Measurements from ENCODE around the gene VPS26C. TPM values are rescaled to one million over a fixed set of nuclear protein-coding genes. Genes with fewer than 3 reads are reported as not detected.

VPS26C gene
- polyA plus RNA-seq, 1 experiment: 45.6 TPM

DNA sequence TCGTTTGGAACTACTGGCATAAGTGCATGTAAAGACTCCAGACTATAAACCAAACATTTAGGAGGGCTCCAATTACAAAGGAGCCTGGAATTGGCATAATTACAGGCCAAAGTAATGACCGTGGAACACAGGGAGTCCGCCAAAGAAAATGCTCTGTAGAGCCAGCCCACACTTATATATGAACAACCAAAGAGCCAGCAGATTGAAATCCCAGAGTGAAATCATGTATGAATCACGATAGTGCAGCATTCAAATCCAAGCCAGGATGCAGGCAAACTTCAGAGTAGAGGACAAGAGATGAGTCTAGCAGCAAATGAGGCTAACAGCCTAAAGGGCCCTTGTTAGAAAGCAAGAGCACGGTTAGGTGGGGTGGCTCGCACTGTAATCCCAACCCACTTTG, 13.1 kb downstream of the VPS26C start:
- ChIA-PET CTCF (no interaction called here), POLR2A (no interaction called here)
- Histone ChIP-seq H3K4me3 (ENCODE audit: low read depth, low read length) (no peak overlapping the region), H3K9me3 (ENCODE audit: control insufficient read depth, insufficient read depth, low read length) (no peaks in the 10 kb centered on the region), H3K27ac (ENCODE audit: low read depth, low read length) (peak overlapping the region; percentile 49), H3K27me3 (ENCODE audit: control insufficient read depth, insufficient read depth, low read length) (no peaks in the 10 kb centered on the region)
- TF ChIP-seq CTCF (IDR thresholded peaks at IDR 0.05; ENCODE audit: low read depth, low read length): no peak
- peak; percentile 30 for DNase-seq (ENCODE audit: low read depth, low spot score)

GRCh38 chr21:37251294-37251634, 15.9 kb downstream of the VPS26C start:
- TF ChIP-seq CTCF (IDR thresholded peaks at IDR 0.05; ENCODE audit: low read depth, low read length): no peak
- Histone ChIP-seq H3K9me3 (ENCODE audit: control insufficient read depth, insufficient read depth, low read length) (no peaks in the 10 kb centered on the region), H3K27ac (ENCODE audit: low read depth, low read length) (no peak overlapping the region), H3K4me3 (ENCODE audit: low read depth, low read length) (no peak overlapping the region), H3K27me3 (ENCODE audit: control insufficient read depth, insufficient read depth, low read length) (no peaks in the 10 kb centered on the region)
- CTCF ChIA-PET: interaction anchor here (0.6 to 1.5 kb wide), 7 partner anchors 14 to 414 kb away, joined by 3 to 5 read pairs (median 4); no protein-coding TSS in a partner anchor
- POLR2A ChIA-PET: interaction anchor here (1.0 to 1.1 kb wide), 2 partner anchors 16 to 115 kb away, joined by 3 to 7 read pairs; partner anchors contain the start of genes DYRK1A and VPS26C
- DNase-seq (ENCODE audit: low read depth, low spot score): no peak

DNA sequence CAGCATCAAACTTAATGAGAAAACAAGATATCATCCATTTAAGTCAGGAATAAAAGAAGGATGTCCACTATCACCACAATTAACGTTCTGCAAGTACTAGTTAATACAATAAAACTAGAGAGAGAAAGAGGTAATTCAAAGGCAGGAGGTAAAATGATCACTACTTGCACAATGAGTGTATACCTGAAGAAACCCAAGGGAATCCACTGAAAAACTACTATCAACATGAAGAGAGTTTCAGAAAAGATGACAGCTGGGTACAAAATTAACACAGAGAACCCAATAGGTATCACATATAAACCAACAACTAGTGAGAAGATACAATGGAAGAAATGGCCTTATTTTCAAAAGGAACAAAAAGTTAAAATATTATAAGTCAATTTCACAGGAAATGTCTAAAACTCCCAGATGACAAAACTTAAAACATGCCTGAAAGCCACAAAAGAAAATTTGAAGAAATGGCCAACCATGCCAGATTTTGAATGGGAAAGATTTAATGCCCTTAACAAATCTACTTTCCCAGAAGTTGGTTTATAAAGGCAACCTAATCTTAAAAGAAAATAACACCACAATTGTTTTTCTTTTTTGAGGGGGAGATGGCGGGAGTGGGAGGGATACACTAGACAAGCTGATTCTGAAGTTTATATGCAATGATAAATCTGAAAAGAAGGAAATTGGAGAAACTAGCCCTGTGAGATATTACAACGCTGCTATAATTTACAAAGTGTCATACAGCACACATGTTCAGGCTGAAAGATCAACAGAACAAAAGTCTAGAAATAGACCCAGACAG, 17.8 kb downstream of the VPS26C start:
- TF ChIP-seq CTCF (IDR thresholded peaks at IDR 0.05; ENCODE audit: low read depth, low read length): no peak
- Histone ChIP-seq H3K4me3 (ENCODE audit: low read depth, low read length) (no peak overlapping the region), H3K27ac (ENCODE audit: low read depth, low read length) (no peak overlapping the region), H3K27me3 (ENCODE audit: control insufficient read depth, insufficient read depth, low read length) (no peaks in the 10 kb centered on the region), H3K9me3 (ENCODE audit: control insufficient read depth, insufficient read depth, low read length) (no peaks in the 10 kb centered on the region)
- ChIA-PET CTCF (interaction anchor here (0.6 to 1.2 kb wide), 2 partner anchors 17 to 77 kb away, joined by 3 to 5 read pairs; partner anchors contain the start of gene VPS26C), POLR2A (no interaction called here)
- DNase-seq (ENCODE audit: low read depth, low spot score): no peak

- no peak for TF ChIP-seq CTCF (IDR thresholded peaks at IDR 0.05; ENCODE audit: low read depth, low read length)
- ChIA-PET CTCF (interaction anchor here (0.7 kb wide), 1 partner anchor 103 kb away, joined by 4 read pairs; no protein-coding TSS in a partner anchor), POLR2A (no interaction called here)
- Histone ChIP-seq H3K27me3 (ENCODE audit: control insufficient read depth, insufficient read depth, low read length) (no peaks in the 10 kb centered on the region), H3K27ac (ENCODE audit: low read depth, low read length) (no peak overlapping the region), H3K4me3 (ENCODE audit: low read depth, low read length) (no peak overlapping the region), H3K9me3 (ENCODE audit: control insufficient read depth, insufficient read depth, low read length) (no peaks in the 10 kb centered on the region)
- DNase-seq (ENCODE audit: low read depth, low spot score): no peak
These were observed 18.8 kb downstream of the VPS26C start for GRCh38 chr21:37248298-37248697.

- ChIA-PET POLR2A (no interaction called here), CTCF (no interaction called here)
- H3K27me3 ChIP-seq (ENCODE audit: control insufficient read depth, insufficient read depth, low read length): no peaks in the 10 kb centered on the region
- H3K4me3 ChIP-seq (ENCODE audit: low read depth, low read length): no peak overlapping the region
- H3K27ac ChIP-seq (ENCODE audit: low read depth, low read length): no peak overlapping the region
- no peak for TF ChIP-seq CTCF (IDR thresholded peaks at IDR 0.05; ENCODE audit: low read depth, low read length)
- DNase-seq (ENCODE audit: low read depth, low spot score): no peak
- H3K9me3 ChIP-seq (ENCODE audit: control insufficient read depth, insufficient read depth, low read length): no peaks in the 10 kb centered on the region
These were observed 22.0 kb downstream of the VPS26C start for GRCh38 chr21:37245151-37245550.

Measured in AG04450 (cell line).